HEK293 (cell line): ENCODE measurements around the gene CEP76.
A peak's percentile ranks its signal among the peaks of the same experiment; 100 is the strongest.

ENCODE experiments used
- BCL11A ChIP-seq: fragments of 450-650 bp; formaldehyde crosslinking; IDR thresholded peaks from 2 replicates; pipeline ENCODE4 v1.5.1; 2016; ENCODE audit warnings: low read depth, missing biosample characterization, missing genetic modification characterization
- HOXA7 ChIP-seq: sonication (generic); formaldehyde crosslinking; IDR thresholded peaks from 2 replicates; pipeline ENCODE4 v1.8.1; 2022; ENCODE audit warnings: missing genetic modification reagents, borderline replicate concordance
- HOXC10 ChIP-seq: sonication (generic); formaldehyde crosslinking; IDR thresholded peaks from 2 replicates; pipeline ENCODE4 v1.8.1; 2023; ENCODE audit warnings: mild to moderate bottlenecking, missing genetic modification reagents
- TCF7L2 ChIP-seq: IDR thresholded peaks from 2 replicates; pipeline ENCODE4 v1.6.1; 2011; ENCODE audit warnings: low read depth, mild to moderate bottlenecking, inconsistent platforms, low read length, moderate library complexity, borderline replicate concordance
- WT1 ChIP-seq: fragments of 450-650 bp; formaldehyde crosslinking; IDR thresholded peaks from 2 replicates; pipeline ENCODE4 v1.5.1; 2016; ENCODE audit warnings: missing biosample characterization, missing genetic modification characterization
- ZBTB21 ChIP-seq: fragments of 450-650 bp; formaldehyde crosslinking; IDR thresholded peaks from 2 replicates; pipeline ENCODE4 v1.5.1; 2017; ENCODE audit warnings: missing biosample characterization, missing genetic modification characterization
- ZFP37 ChIP-seq: fragments of 450-650 bp; formaldehyde crosslinking; IDR thresholded peaks from 2 replicates; pipeline ENCODE4 v1.5.1; 2016; ENCODE audit warnings: missing biosample characterization, missing genetic modification characterization
- ZNF133 ChIP-seq: fragments of 450-650 bp; formaldehyde crosslinking; IDR thresholded peaks from 2 replicates; pipeline ENCODE4 v1.5.1; 2016; ENCODE audit warnings: missing biosample characterization, missing genetic modification characterization
- ZNF416 ChIP-seq: fragments of 450-650 bp; formaldehyde crosslinking; IDR thresholded peaks from 2 replicates; pipeline ENCODE4 v1.5.1; 2016; ENCODE audit warnings: missing biosample characterization, missing genetic modification characterization
- ZNF423 ChIP-seq: fragments of 450-650 bp; formaldehyde crosslinking; IDR thresholded peaks from 2 replicates; pipeline ENCODE4 v1.5.1; 2016; ENCODE audit warnings: missing biosample characterization, missing genetic modification characterization
- ZNF426 ChIP-seq: fragments of 450-650 bp; formaldehyde crosslinking; IDR thresholded peaks from 2 replicates; pipeline ENCODE4 v1.5.1; 2017; ENCODE audit warnings: missing biosample characterization, missing genetic modification characterization, mild to moderate bottlenecking, inconsistent platforms, moderate library complexity
- ZNF510 ChIP-seq: fragments of 450-650 bp; formaldehyde crosslinking; IDR thresholded peaks from 2 replicates; pipeline ENCODE4 v1.5.1; 2018; ENCODE audit warnings: mild to moderate bottlenecking, missing genetic modification characterization, missing biosample characterization; ENCODE audit not compliant: insufficient replicate concordance
- ZNF529 ChIP-seq: fragments of 450-650 bp; formaldehyde crosslinking; IDR thresholded peaks from 2 replicates; pipeline ENCODE4 v1.5.1; 2017; ENCODE audit warnings: missing genetic modification characterization, missing biosample characterization; ENCODE audit not compliant: insufficient replicate concordance
- ZNF596 ChIP-seq: fragments of 450-650 bp; IDR thresholded peaks from 2 replicates; pipeline ENCODE4 v1.5.0; 2018; ENCODE audit warnings: missing biosample characterization, mild to moderate bottlenecking, missing genetic modification characterization, moderate library complexity
- ZNF660 ChIP-seq: fragments of 450-650 bp; IDR thresholded peaks from 2 replicates; pipeline ENCODE4 v1.5.1; 2018; ENCODE audit warnings: missing biosample characterization, mild to moderate bottlenecking, missing genetic modification characterization
- ZNF664 ChIP-seq: fragments of 450-650 bp; formaldehyde crosslinking; IDR thresholded peaks from 2 replicates; pipeline ENCODE4 v1.5.1; 2016; ENCODE audit warnings: missing biosample characterization, missing genetic modification characterization
- ZNF747 ChIP-seq: fragments of 450-650 bp; formaldehyde crosslinking; IDR thresholded peaks from 2 replicates; pipeline ENCODE4 v1.5.1; 2016; ENCODE audit warnings: missing biosample characterization, missing genetic modification characterization
- TF ChIP-seq, protein P1 (sequence below): fragments of 450-650 bp; formaldehyde crosslinking; IDR thresholded peaks from 2 replicates; pipeline ENCODE4 v1.5.1; 2016; ENCODE audit warnings: missing biosample characterization, missing genetic modification characterization, borderline replicate concordance
- TF ChIP-seq, protein P2 (sequence below): fragments of 450-650 bp; formaldehyde crosslinking; IDR thresholded peaks from 2 replicates; pipeline ENCODE4 v1.5.1; 2016; ENCODE audit warnings: missing biosample characterization, missing genetic modification characterization
- TF ChIP-seq, protein P3 (sequence below): fragments of 450-650 bp; formaldehyde crosslinking; IDR thresholded peaks from 2 replicates; pipeline ENCODE4 v1.5.1; 2016; ENCODE audit warnings: missing biosample characterization, missing genetic modification characterization, low read depth
- TF ChIP-seq, protein P4 (sequence below): fragments of 450-650 bp; formaldehyde crosslinking; IDR thresholded peaks from 2 replicates; pipeline ENCODE4 v1.5.1; 2016; ENCODE audit warnings: missing biosample characterization, missing genetic modification characterization
- TF ChIP-seq, protein P5 (sequence below): IDR thresholded peaks from 2 replicates; pipeline ENCODE4 v1.6.1; 2011; ENCODE audit warnings: mild to moderate bottlenecking, low read depth, low read length, borderline replicate concordance
- TF ChIP-seq, protein P6 (sequence below): fragments of 450-650 bp; formaldehyde crosslinking; IDR thresholded peaks from 2 replicates; pipeline ENCODE4 v1.5.1; 2017; ENCODE audit warnings: missing biosample characterization, missing genetic modification characterization
- TF ChIP-seq, protein P7 (sequence below): sonication (generic); formaldehyde crosslinking; IDR thresholded peaks from 2 replicates; pipeline ENCODE4 v1.8.1; 2022; ENCODE audit warnings: mild to moderate bottlenecking, moderate library complexity, missing genetic modification reagents

CEP76 gene

DNA sequence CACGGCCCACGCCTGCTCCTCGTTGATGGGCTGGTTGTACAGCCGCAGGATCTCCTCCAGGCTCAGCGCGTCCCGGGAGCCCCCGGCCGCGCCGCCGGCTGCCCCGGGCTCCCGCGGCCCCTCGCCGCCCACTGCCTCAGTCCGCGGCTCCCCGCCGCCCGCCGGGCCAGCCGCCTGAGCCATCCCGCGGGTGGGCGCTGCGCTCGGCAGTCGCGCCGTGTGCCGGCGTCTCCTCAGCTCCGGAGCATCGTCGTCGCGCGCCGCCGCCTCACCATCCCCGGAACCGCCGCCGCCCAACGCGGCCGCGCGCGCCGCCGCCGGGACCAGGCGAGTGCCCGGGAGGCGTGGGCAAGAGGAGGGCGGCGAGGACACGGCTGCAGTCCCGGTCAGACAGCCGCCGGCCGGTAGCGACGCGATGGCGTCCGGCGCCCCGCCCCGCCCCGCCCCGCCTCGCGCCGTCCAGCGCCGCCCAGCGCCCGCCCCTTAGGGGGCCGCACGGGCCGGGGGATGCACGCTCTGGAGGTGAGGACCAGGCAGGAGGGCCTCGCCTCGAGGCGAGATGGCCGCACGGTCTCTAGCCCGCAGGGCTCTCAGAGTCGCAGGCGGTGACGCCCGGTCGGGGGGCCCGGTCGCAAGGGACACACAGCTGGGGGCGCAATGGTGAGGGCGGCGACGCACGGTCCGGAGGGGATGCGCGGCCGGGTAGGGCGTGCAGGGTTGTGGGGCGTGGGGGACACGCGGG is 44.7 kb downstream of the CEP76 start, which contains the start of gene SPIRE1 (continued):
- TF ChIP-seq, protein P1, sequence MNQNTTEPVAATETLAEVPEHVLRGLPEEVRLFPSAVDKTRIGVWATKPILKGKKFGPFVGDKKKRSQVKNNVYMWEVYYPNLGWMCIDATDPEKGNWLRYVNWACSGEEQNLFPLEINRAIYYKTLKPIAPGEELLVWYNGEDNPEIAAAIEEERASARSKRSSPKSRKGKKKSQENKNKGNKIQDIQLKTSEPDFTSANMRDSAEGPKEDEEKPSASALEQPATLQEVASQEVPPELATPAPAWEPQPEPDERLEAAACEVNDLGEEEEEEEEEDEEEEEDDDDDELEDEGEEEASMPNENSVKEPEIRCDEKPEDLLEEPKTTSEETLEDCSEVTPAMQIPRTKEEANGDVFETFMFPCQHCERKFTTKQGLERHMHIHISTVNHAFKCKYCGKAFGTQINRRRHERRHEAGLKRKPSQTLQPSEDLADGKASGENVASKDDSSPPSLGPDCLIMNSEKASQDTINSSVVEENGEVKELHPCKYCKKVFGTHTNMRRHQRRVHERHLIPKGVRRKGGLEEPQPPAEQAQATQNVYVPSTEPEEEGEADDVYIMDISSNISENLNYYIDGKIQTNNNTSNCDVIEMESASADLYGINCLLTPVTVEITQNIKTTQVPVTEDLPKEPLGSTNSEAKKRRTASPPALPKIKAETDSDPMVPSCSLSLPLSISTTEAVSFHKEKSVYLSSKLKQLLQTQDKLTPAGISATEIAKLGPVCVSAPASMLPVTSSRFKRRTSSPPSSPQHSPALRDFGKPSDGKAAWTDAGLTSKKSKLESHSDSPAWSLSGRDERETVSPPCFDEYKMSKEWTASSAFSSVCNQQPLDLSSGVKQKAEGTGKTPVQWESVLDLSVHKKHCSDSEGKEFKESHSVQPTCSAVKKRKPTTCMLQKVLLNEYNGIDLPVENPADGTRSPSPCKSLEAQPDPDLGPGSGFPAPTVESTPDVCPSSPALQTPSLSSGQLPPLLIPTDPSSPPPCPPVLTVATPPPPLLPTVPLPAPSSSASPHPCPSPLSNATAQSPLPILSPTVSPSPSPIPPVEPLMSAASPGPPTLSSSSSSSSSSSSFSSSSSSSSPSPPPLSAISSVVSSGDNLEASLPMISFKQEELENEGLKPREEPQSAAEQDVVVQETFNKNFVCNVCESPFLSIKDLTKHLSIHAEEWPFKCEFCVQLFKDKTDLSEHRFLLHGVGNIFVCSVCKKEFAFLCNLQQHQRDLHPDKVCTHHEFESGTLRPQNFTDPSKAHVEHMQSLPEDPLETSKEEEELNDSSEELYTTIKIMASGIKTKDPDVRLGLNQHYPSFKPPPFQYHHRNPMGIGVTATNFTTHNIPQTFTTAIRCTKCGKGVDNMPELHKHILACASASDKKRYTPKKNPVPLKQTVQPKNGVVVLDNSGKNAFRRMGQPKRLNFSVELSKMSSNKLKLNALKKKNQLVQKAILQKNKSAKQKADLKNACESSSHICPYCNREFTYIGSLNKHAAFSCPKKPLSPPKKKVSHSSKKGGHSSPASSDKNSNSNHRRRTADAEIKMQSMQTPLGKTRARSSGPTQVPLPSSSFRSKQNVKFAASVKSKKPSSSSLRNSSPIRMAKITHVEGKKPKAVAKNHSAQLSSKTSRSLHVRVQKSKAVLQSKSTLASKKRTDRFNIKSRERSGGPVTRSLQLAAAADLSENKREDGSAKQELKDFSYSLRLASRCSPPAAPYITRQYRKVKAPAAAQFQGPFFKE (tag by site-specific recombination), result no peak
- TF ChIP-seq, protein P2, sequence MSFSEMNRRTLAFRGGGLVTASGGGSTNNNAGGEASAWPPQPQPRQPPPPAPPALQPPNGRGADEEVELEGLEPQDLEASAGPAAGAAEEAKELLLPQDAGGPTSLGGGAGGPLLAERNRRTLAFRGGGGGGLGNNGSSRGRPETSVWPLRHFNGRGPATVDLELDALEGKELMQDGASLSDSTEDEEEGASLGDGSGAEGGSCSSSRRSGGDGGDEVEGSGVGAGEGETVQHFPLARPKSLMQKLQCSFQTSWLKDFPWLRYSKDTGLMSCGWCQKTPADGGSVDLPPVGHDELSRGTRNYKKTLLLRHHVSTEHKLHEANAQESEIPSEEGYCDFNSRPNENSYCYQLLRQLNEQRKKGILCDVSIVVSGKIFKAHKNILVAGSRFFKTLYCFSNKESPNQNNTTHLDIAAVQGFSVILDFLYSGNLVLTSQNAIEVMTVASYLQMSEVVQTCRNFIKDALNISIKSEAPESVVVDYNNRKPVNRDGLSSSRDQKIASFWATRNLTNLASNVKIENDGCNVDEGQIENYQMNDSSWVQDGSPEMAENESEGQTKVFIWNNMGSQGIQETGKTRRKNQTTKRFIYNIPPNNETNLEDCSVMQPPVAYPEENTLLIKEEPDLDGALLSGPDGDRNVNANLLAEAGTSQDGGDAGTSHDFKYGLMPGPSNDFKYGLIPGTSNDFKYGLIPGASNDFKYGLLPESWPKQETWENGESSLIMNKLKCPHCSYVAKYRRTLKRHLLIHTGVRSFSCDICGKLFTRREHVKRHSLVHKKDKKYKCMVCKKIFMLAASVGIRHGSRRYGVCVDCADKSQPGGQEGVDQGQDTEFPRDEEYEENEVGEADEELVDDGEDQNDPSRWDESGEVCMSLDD (tag by site-specific recombination), result peak; percentile 78
- no peak for TF ChIP-seq TCF7L2
- TF ChIP-seq, protein P3, sequence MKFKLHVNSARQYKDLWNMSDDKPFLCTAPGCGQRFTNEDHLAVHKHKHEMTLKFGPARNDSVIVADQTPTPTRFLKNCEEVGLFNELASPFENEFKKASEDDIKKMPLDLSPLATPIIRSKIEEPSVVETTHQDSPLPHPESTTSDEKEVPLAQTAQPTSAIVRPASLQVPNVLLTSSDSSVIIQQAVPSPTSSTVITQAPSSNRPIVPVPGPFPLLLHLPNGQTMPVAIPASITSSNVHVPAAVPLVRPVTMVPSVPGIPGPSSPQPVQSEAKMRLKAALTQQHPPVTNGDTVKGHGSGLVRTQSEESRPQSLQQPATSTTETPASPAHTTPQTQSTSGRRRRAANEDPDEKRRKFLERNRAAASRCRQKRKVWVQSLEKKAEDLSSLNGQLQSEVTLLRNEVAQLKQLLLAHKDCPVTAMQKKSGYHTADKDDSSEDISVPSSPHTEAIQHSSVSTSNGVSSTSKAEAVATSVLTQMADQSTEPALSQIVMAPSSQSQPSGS (tag by site-specific recombination), result no peak
- TF ChIP-seq, protein P4, sequence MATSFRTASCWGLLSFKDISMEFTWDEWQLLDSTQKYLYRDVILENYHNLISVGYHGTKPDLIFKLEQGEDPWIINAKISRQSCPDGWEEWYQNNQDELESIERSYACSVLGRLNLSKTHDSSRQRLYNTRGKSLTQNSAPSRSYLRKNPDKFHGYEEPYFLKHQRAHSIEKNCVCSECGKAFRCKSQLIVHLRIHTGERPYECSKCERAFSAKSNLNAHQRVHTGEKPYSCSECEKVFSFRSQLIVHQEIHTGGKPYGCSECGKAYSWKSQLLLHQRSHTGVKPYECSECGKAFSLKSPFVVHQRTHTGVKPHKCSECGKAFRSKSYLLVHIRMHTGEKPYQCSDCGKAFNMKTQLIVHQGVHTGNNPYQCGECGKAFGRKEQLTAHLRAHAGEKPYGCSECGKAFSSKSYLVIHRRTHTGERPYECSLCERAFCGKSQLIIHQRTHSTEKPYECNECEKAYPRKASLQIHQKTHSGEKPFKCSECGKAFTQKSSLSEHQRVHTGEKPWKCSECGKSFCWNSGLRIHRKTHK, result no peak
- no peak for TF ChIP-seq ZNF664
- no peak for TF ChIP-seq ZNF426 (tag by site-specific recombination)
- TF ChIP-seq, protein P5, sequence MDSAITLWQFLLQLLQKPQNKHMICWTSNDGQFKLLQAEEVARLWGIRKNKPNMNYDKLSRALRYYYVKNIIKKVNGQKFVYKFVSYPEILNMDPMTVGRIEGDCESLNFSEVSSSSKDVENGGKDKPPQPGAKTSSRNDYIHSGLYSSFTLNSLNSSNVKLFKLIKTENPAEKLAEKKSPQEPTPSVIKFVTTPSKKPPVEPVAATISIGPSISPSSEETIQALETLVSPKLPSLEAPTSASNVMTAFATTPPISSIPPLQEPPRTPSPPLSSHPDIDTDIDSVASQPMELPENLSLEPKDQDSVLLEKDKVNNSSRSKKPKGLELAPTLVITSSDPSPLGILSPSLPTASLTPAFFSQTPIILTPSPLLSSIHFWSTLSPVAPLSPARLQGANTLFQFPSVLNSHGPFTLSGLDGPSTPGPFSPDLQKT, result no peak
- TF ChIP-seq ZNF660, result no peak
- no peak for TF ChIP-seq ZNF133 (tag by site-specific recombination)
- TF ChIP-seq ZFP37 (tag by site-specific recombination), result no peak
- TF ChIP-seq BCL11A (tag by site-specific recombination), result no peak
- TF ChIP-seq, protein P6, sequence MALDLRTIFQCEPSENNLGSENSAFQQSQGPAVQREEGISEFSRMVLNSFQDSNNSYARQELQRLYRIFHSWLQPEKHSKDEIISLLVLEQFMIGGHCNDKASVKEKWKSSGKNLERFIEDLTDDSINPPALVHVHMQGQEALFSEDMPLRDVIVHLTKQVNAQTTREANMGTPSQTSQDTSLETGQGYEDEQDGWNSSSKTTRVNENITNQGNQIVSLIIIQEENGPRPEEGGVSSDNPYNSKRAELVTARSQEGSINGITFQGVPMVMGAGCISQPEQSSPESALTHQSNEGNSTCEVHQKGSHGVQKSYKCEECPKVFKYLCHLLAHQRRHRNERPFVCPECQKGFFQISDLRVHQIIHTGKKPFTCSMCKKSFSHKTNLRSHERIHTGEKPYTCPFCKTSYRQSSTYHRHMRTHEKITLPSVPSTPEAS (tag by site-specific recombination), result no peak
- TF ChIP-seq ZNF510 (tag by site-specific recombination), result no peak
- TF ChIP-seq HOXA7 (CRISPR knock-in tag), result no peak
- TF ChIP-seq ZNF596 (tag by site-specific recombination), result no peak
- no peak for TF ChIP-seq ZNF747
- TF ChIP-seq ZBTB21, result no peak
- no peak for TF ChIP-seq ZNF529
- TF ChIP-seq, protein P7, sequence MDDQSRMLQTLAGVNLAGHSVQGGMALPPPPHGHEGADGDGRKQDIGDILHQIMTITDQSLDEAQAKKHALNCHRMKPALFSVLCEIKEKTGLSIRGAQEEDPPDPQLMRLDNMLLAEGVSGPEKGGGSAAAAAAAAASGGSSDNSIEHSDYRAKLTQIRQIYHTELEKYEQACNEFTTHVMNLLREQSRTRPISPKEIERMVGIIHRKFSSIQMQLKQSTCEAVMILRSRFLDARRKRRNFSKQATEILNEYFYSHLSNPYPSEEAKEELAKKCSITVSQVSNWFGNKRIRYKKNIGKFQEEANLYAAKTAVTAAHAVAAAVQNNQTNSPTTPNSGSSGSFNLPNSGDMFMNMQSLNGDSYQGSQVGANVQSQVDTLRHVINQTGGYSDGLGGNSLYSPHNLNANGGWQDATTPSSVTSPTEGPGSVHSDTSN (CRISPR knock-in tag), result peak; percentile 37; the same call in 1 of the 2 replicates
- no peak for TF ChIP-seq HOXC10
- no peak; the same call in 1 of the 2 replicates for TF ChIP-seq WT1 (tag by site-specific recombination)
- no peak for TF ChIP-seq ZNF416
- peak; percentile 73; the same call in 1 of the 2 replicates for TF ChIP-seq ZNF423 (tag by site-specific recombination)
